G401 (cell line): Measurements from ENCODE around the gene RASGEF1C. TPM values are rescaled to one million over a fixed set of nuclear protein-coding genes. Genes with fewer than 3 reads are reported as not detected.

Experiments
- DNase-seq: peaks from one replicate; pipeline ENCODE4 v3.0.0-alpha.2; 2015; ENCODE audit warnings: low spot score
- in situ Hi-C: cut with HindIII; loops from 2 replicates; pipeline ENCODE4 v1.10.0; 2016; ENCODE audit warnings: low sequenced_read_pairs, mixed read lengths
- total RNA-seq: library from RNA; depleted of rRNA; stranded (reverse); fragments of >200 nt; shearing (Covaris generic); gene quantifications from 2 replicates; pipeline ENCODE4 v1.2.3, GENCODE V29; 2014; rRNA removed

Gene RASGEF1C
- total RNA-seq, 1 experiment from 2014 or later, result not detected

GRCh38 chr5:180052211-180052818, 156.7 kb downstream of the RASGEF1C start:
- peak; percentile 70 for DNase-seq
- in situ Hi-C loops, result no loop called here

Other genes starting within 250 kb of the RASGEF1C start
- gene RNF130, start 137.5 kb downstream of the RASGEF1C start, total RNA-seq, result 54.9 and 67.9 TPM in 2 replicates
- gene MAPK9, start 82.9 kb upstream of the RASGEF1C start, total RNA-seq, result 44.2 and 83.2 TPM in 2 replicates
- gene GFPT2, start 144.1 kb upstream of the RASGEF1C start, total RNA-seq, result 1.2 and 2.4 TPM in 2 replicates